ENCODE results near the gene JAK1.

- TF ChIP-seq EZH2phosphoT487 (IDR thresholded peaks at IDR 0.05; ENCODE audit: insufficient read depth, low read depth) (no peak), EZH2 (IDR thresholded peaks at IDR 0.05; ENCODE audit: insufficient read depth, poor library complexity, severe bottlenecking) (no peak)
Measured at GRCh38 chr1:64845831-64846425, 120.4 kb downstream of the JAK1 start.

Measured in GM23248 (cell line).